GM19397 (cell line): Measurements from ENCODE around the gene GPC1.

Experiments used
- ATAC-seq: cut with Tn5 transposase; IDR thresholded peaks from one replicate; pipeline ENCODE4 v1.9.1; 2021; ENCODE audit warnings: mild to moderate bottlenecking, moderate library complexity; ENCODE audit not compliant: unreplicated experiment

Gene GPC1

GRCh38 chr2:240412211-240412861 is 23.1 kb upstream of the GPC1 start:
- no peak for ATAC-seq

- ATAC-seq = no peak
Measured at GRCh38 chr2:240412975-240413812, 22.3 kb upstream of the GPC1 start.

- ATAC-seq = no peak
Measured at GRCh38 chr2:240413813-240414429, 21.5 kb upstream of the GPC1 start.

- ATAC-seq = no peak
Measured at GRCh38 chr2:240416821-240417220, 18.6 kb upstream of the GPC1 start.

GRCh38 chr2:240418311-240418710 is 17.2 kb upstream of the GPC1 start:
- no peak for ATAC-seq

GRCh38 chr2:240419271-240419670 is 16.2 kb upstream of the GPC1 start:
- ATAC-seq = no peak

- no peak for ATAC-seq
Measured at GRCh38 chr2:240419723-240420122, 15.7 kb upstream of the GPC1 start.

GRCh38 chr2:240420206-240421104 is 15.0 kb upstream of the GPC1 start:
- ATAC-seq = no peak

GRCh38 chr2:240421381-240421780 is 14.1 kb upstream of the GPC1 start:
- ATAC-seq = no peak

- no peak for ATAC-seq
Measured at GRCh38 chr2:240422658-240423329, 12.7 kb upstream of the GPC1 start.

- ATAC-seq = no peak
Measured at GRCh38 chr2:240423788-240424191, 11.7 kb upstream of the GPC1 start.

- ATAC-seq = no peak
Measured at GRCh38 chr2:240424341-240425235, 10.9 kb upstream of the GPC1 start.

- ATAC-seq = no peak
Measured at GRCh38 chr2:240425236-240425615, 10.2 kb upstream of the GPC1 start.

GRCh38 chr2:240425697-240426096 is 9.8 kb upstream of the GPC1 start:
- no peak for ATAC-seq

GRCh38 chr2:240426845-240427721 is 8.4 kb upstream of the GPC1 start:
- no peak for ATAC-seq

GRCh38 chr2:240427729-240428128 is 7.7 kb upstream of the GPC1 start:
- ATAC-seq = no peak

- ATAC-seq = no peak
Measured at GRCh38 chr2:240428245-240428644, 7.2 kb upstream of the GPC1 start.

GRCh38 chr2:240429341-240429871 is 6.1 kb upstream of the GPC1 start:
- no peak for ATAC-seq
